Trophoblast cell (in vitro differentiated cells and primary cell): ENCODE results near the gene FCHO1.

Experiments
- DNase-seq, 2 donors: peaks; one replicate each; pipeline ENCODE4 v3.0.0-alpha.2; 2016
- H2AFZ ChIP-seq: 2 replicates; pipeline ENCODE4 v1.6.1; 2013; ENCODE audit warnings: low read length, moderate library complexity, mild to moderate bottlenecking; ENCODE audit not compliant: insufficient read depth, poor library complexity
- H2AK5ac ChIP-seq: 2 replicates; pipeline ENCODE4 v1.6.1; 2013; ENCODE audit warnings: mild to moderate bottlenecking, low read length
- H2BK120ac ChIP-seq: 2 replicates; pipeline ENCODE4 v1.6.1; 2013; ENCODE audit warnings: low read length, mild to moderate bottlenecking, moderate library complexity; ENCODE audit not compliant: insufficient read depth, poor library complexity
- H2BK12ac ChIP-seq: 2 replicates; pipeline ENCODE4 v1.6.1; 2013; ENCODE audit warnings: mild to moderate bottlenecking, low read length, moderate library complexity
- H2BK5ac ChIP-seq: 2 replicates; pipeline ENCODE4 v1.6.1; 2013; ENCODE audit warnings: low read length, low read depth, moderate library complexity, mild to moderate bottlenecking; ENCODE audit not compliant: poor library complexity
- H3K14ac ChIP-seq: 2 replicates; pipeline ENCODE4 v1.6.1; 2013; ENCODE audit warnings: mild to moderate bottlenecking, low read length
- H3K18ac ChIP-seq: 2 replicates; pipeline ENCODE4 v1.6.1; 2013; ENCODE audit warnings: mild to moderate bottlenecking, low read length
- H3K23ac ChIP-seq: 2 replicates; pipeline ENCODE4 v1.6.1; 2013; ENCODE audit warnings: low read length
- H3K27ac ChIP-seq: 2 replicates; pipeline ENCODE4 v1.5.1; 2013; ENCODE audit warnings: low read depth, mild to moderate bottlenecking, inconsistent platforms, low read length, moderate library complexity
- H3K27me3 ChIP-seq: 2 replicates; pipeline ENCODE4 v1.6.1; 2013; ENCODE audit warnings: inconsistent platforms, mild to moderate bottlenecking, low read length, moderate library complexity; ENCODE audit not compliant: insufficient read depth
- H3K36me3 ChIP-seq, 2 experiments: 1 replicate in 1 of 2; 2 replicates in 1 of 2; pipeline ENCODE4 v1.6.1; 2013; ENCODE audit warnings: low read length in 2 of 2, mild to moderate bottlenecking in 2 of 2, moderate library complexity in 1 of 2; ENCODE audit not compliant: insufficient read depth in 2 of 2, control insufficient read depth in 1 of 2
- H3K4ac ChIP-seq: 2 replicates; pipeline ENCODE4 v1.6.1; 2013; ENCODE audit warnings: low read depth, mild to moderate bottlenecking, low read length, moderate library complexity
- H3K4me1 ChIP-seq, 2 experiments: 1 replicate in 1 of 2; 2 replicates in 1 of 2; pipeline ENCODE4 v1.6.1; 2013; ENCODE audit warnings: low read length in 2 of 2, mild to moderate bottlenecking in 2 of 2, moderate library complexity in 1 of 2; ENCODE audit not compliant: insufficient read depth in 2 of 2, control insufficient read depth in 1 of 2
- H3K4me2 ChIP-seq: 2 replicates; pipeline ENCODE4 v1.6.1; 2013; ENCODE audit warnings: inconsistent platforms, mild to moderate bottlenecking, low read length, moderate library complexity
- H3K4me3 ChIP-seq: 2 replicates; pipeline ENCODE4 v1.5.1; 2013; ENCODE audit warnings: mild to moderate bottlenecking, low read depth, low read length, inconsistent platforms
- H3K79me1 ChIP-seq: one replicate; pipeline ENCODE4 v1.6.1; 2013; ENCODE audit warnings: low read length
- H3K79me2 ChIP-seq: 2 replicates; pipeline ENCODE4 v1.6.1; 2013; ENCODE audit warnings: low read length, mild to moderate bottlenecking; ENCODE audit not compliant: control insufficient read depth, insufficient read depth, poor library complexity
- H3K9ac ChIP-seq: 2 replicates; pipeline ENCODE4 v1.6.1; 2013; ENCODE audit warnings: mild to moderate bottlenecking, low read length
- H3K9me3 ChIP-seq: 2 replicates; pipeline ENCODE4 v1.6.1; 2013; ENCODE audit warnings: low read depth, mild to moderate bottlenecking, control low read depth, inconsistent platforms, low read length; ENCODE audit not compliant: insufficient read depth
- H4K12ac ChIP-seq: 2 replicates; pipeline ENCODE4 v1.6.1; 2013; ENCODE audit warnings: low read depth, mild to moderate bottlenecking, low read length, moderate library complexity
- H4K8ac ChIP-seq: 2 replicates; pipeline ENCODE4 v1.6.1; 2013; ENCODE audit warnings: low read depth, mild to moderate bottlenecking, low read length, moderate library complexity
- H4K91ac ChIP-seq: one replicate; pipeline ENCODE4 v1.6.1; 2013; ENCODE audit warnings: low read depth, mild to moderate bottlenecking, low read length, moderate library complexity
- WGBS: extraction: QIAGEN DNeasy Blood & Tissue Kit; methylation state at CpG from one replicate; pipeline ENCODE4 v1.1.7; 2013; ENCODE audit warnings: missing lambda C conversion rate; ENCODE audit not compliant: insufficient read length, insufficient coverage; ENCODE audit errors: extremely low coverage; 5-methylcytosine and 5-hydroxymethylcytosine counted together

Gene FCHO1

GRCh38 chr19:17720440-17720839 is 30.8 kb upstream of the FCHO1 start:
- Histone ChIP-seq H2BK12ac (no peak overlapping the region), H3K79me2 (peaks cover 9% of the 10 kb centered on the region), H3K4ac (peak overlapping the region; percentile 85), H3K4me1 (peaks cover 13 to 14% of the 10 kb centered on the region in 2 experiments), H2AFZ (no peak overlapping the region), H3K27me3 (no peaks in the 10 kb centered on the region), H3K9ac (no peak overlapping the region), H4K91ac (no peak overlapping the region), H3K9me3 (no peaks in the 10 kb centered on the region), H2BK120ac (no peak overlapping the region), H3K4me3 (peak overlapping the region; percentile 92), H2BK5ac (no peak overlapping the region), H3K14ac (no peak overlapping the region), H2AK5ac (no peak overlapping the region), H3K79me1 (peaks cover 3% of the 10 kb centered on the region), H3K18ac (no peak overlapping the region), H4K12ac (no peak overlapping the region), H4K8ac (no peak overlapping the region), H3K4me2 (peak overlapping the region; percentile 77), H3K36me3 (peaks cover 18 to 22% of the 10 kb centered on the region in 2 experiments), H3K23ac (no peak overlapping the region), H3K27ac (no peak overlapping the region)
- DNase-seq: no peak
- WGBS: no CpG with 5 or more reads among the region's 7 CpGs

GRCh38 chr19:17721111-17721628 is 30.1 kb upstream of the FCHO1 start:
- Histone ChIP-seq H2AK5ac (no peak overlapping the region), H2BK120ac (no peak overlapping the region), H4K8ac (no peak overlapping the region), H4K91ac (no peak overlapping the region), H3K14ac (no peak overlapping the region), H3K4me3 (no peak overlapping the region), H3K18ac (no peak overlapping the region), H3K79me2 (peaks cover 9% of the 10 kb centered on the region), H3K4me2 (no peak overlapping the region), H3K9me3 (no peaks in the 10 kb centered on the region), H3K79me1 (peaks cover 3% of the 10 kb centered on the region), H3K27me3 (no peaks in the 10 kb centered on the region), H2AFZ (no peak overlapping the region), H3K23ac (no peak overlapping the region), H3K36me3 (peaks cover 26 to 29% of the 10 kb centered on the region in 2 experiments), H2BK5ac (no peak overlapping the region), H3K27ac (no peak overlapping the region), H2BK12ac (no peak overlapping the region), H3K9ac (no peak overlapping the region), H3K4me1 (peaks cover 13 to 14% of the 10 kb centered on the region in 2 experiments), H3K4ac (peak overlapping the region; percentile 16), H4K12ac (no peak overlapping the region)
- no peak for DNase-seq
- WGBS: no CpG with 5 or more reads among the region's 12 CpGs

GRCh38 chr19:17721821-17722220 is 29.5 kb upstream of the FCHO1 start:
- H4K91ac ChIP-seq: no peak overlapping the region
- no peak overlapping the region for H3K4me2 ChIP-seq
- H2AK5ac ChIP-seq: no peak overlapping the region
- no peak for DNase-seq
- peaks cover 32 to 35% of the 10 kb centered on the region in 2 experiments for H3K36me3 ChIP-seq
- H3K23ac ChIP-seq: no peak overlapping the region
- WGBS: no CpG with 5 or more reads among the region's 8 CpGs
- H3K79me1 ChIP-seq: peaks cover 3% of the 10 kb centered on the region
- no peak overlapping the region for H3K18ac ChIP-seq
- no peak overlapping the region for H3K9ac ChIP-seq
- H4K8ac ChIP-seq: no peak overlapping the region
- no peak overlapping the region for H3K27ac ChIP-seq
- H3K4ac ChIP-seq: no peak overlapping the region
- no peak overlapping the region for H4K12ac ChIP-seq
- no peak overlapping the region for H3K14ac ChIP-seq
- no peak overlapping the region for H3K4me3 ChIP-seq
- H2AFZ ChIP-seq: no peak overlapping the region
- H3K27me3 ChIP-seq: no peaks in the 10 kb centered on the region
- peaks cover 13 to 14% of the 10 kb centered on the region in 2 experiments for H3K4me1 ChIP-seq
- no peak overlapping the region for H2BK12ac ChIP-seq
- peaks cover 9% of the 10 kb centered on the region for H3K79me2 ChIP-seq
- H2BK5ac ChIP-seq: no peak overlapping the region
- no peak overlapping the region for H2BK120ac ChIP-seq
- no peaks in the 10 kb centered on the region for H3K9me3 ChIP-seq

GRCh38 chr19:17722655-17723240 is 28.5 kb upstream of the FCHO1 start:
- no peak overlapping the region for H4K91ac ChIP-seq
- no peak overlapping the region for H2AFZ ChIP-seq
- H3K4me2 ChIP-seq: no peak overlapping the region
- no peak overlapping the region for H3K9ac ChIP-seq
- 100% methylated on average over 1 of the region's 12 CpGs for WGBS
- H3K9me3 ChIP-seq: no peaks in the 10 kb centered on the region
- H3K23ac ChIP-seq: no peak overlapping the region
- no peak overlapping the region for H3K27ac ChIP-seq
- H2AK5ac ChIP-seq: no peak overlapping the region
- no peak overlapping the region for H3K4ac ChIP-seq
- H3K4me1 ChIP-seq: peaks cover 13 to 14% of the 10 kb centered on the region in 2 experiments
- no peak overlapping the region for H3K4me3 ChIP-seq
- no peak overlapping the region for H4K12ac ChIP-seq
- H3K18ac ChIP-seq: no peak overlapping the region
- no peak overlapping the region for H4K8ac ChIP-seq
- no peak for DNase-seq
- no peaks in the 10 kb centered on the region for H3K27me3 ChIP-seq
- peaks cover 41 to 45% of the 10 kb centered on the region in 2 experiments for H3K36me3 ChIP-seq
- peaks cover 3% of the 10 kb centered on the region for H3K79me1 ChIP-seq
- H2BK120ac ChIP-seq: no peak overlapping the region
- no peak overlapping the region for H3K14ac ChIP-seq
- peaks cover 9% of the 10 kb centered on the region for H3K79me2 ChIP-seq
- no peak overlapping the region for H2BK12ac ChIP-seq
- H2BK5ac ChIP-seq: no peak overlapping the region
